ENCODE measurements around the gene COX5A. TPM values are rescaled to one million over a fixed set of nuclear protein-coding genes. Genes with fewer than 3 reads are reported as not detected.

COX5A gene
- total and polyA plus RNA-seq, 2 of the 4 experiments (the other 2 are of a cell fraction) = 39.8 to 141 TPM

DNA sequence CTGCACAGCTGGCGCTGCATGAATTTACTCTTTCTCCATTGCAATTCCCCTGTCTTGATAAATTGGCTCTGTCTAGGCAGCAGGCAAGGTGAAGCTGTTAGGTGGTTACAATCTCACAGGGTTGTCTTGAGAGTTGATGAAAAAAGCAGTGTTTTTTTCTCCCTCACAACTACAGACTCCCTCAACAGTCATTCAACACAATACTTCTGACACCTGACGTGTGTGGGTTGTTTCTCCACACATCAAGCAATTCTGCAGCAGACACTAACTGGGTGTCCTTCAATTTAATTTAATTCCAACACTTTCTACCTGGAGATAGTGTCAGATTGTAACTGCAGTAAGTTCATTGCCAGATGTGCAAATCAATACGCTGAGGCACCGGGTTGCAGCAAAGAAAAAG lies 59.6 kb downstream of the COX5A start:
- Histone ChIP-seq H3K27me3 (ENCODE audit: control insufficient read depth, insufficient read depth, low read length) (no peaks in the 10 kb centered on the region), H2BK20ac (ENCODE audit: low read depth, low read length) (no peak overlapping the region), H3K9me3 (ENCODE audit: control insufficient read depth, insufficient read depth, low read length) (no peaks in the 10 kb centered on the region; the same call in 1 of the 2 replicates), H3K79me1 (ENCODE audit: low read depth in 1 of 2, low read length in 2 of 2) (peaks cover 0 to 5% of the 10 kb centered on the region in 2 experiments; a peak in 1 of 4 replicates), H3K14ac (replicated peaks; ENCODE audit: low read depth, low read length) (no peak overlapping the region), H3K9me1 (ENCODE audit: insufficient read depth, low read length) (peaks cover 4% of the 10 kb centered on the region; the same call in 1 of the 2 replicates), H3K56ac (ENCODE audit: extremely low read depth, insufficient read depth, low read length) (no peak overlapping the region), H3K18ac (ENCODE audit: low read depth, low read length) (no peak overlapping the region), H3K27ac (ENCODE audit: insufficient read depth, low read length) (no peak overlapping the region), H3K4me2 (ENCODE audit: low read depth, low read length) (no peak overlapping the region), H3K4me1 (ENCODE audit: control insufficient read depth, insufficient read depth, low read length) (peaks cover 3% of the 10 kb centered on the region; the same call in 1 of the 2 replicates), H2AK5ac (ENCODE audit: low read depth, low read length) (no peak overlapping the region), H2BK15ac (ENCODE audit: low read depth, low read length) (no peak overlapping the region), H3K4ac (ENCODE audit: low read depth, low read length) (no peak overlapping the region), H2BK120ac (ENCODE audit: low read depth, low read length) (no peak overlapping the region), H4K8ac (ENCODE audit: low read depth in 2 of 2, low read length in 2 of 2) (no peak overlapping the region), H4K91ac (ENCODE audit: insufficient read depth, low read depth, low read length) (no peak overlapping the region), H3K4me3 (ENCODE audit: insufficient read depth, low read depth, low read length) (no peak overlapping the region), H2BK5ac (ENCODE audit: low read depth, low read length, poor library complexity, severe bottlenecking) (no peak overlapping the region), H3K23ac (ENCODE audit: low read depth, low read length) (no peak overlapping the region), H4K5ac (ENCODE audit: low read depth, low read length) (no peak overlapping the region), H3K9ac (ENCODE audit: low read depth, low read length) (no peak overlapping the region), H4K20me1 (ENCODE audit: insufficient read depth, low read length) (no peaks in the 10 kb centered on the region), H2AFZ (replicated peaks; ENCODE audit: low read length, poor library complexity) (no peak overlapping the region), H2AK9ac (replicated peaks; ENCODE audit: low read depth, low read length, poor library complexity) (no peak overlapping the region), H3K36me3 (ENCODE audit: control insufficient read depth, insufficient read depth, low read length) (no peaks in the 10 kb centered on the region)
- POLR2A ChIA-PET (ENCODE audit: unreplicated experiment) = no interaction called here
- dilution Hi-C loops (cut with HindIII; ENCODE audit: low sequenced_read_pairs, unreplicated experiment) = no loop called here
- in situ Hi-C loops (cut with MboI; ENCODE audit: low sequenced_read_pairs) = no loop called here
- DNase-seq (no peak), ATAC-seq (ENCODE audit: low read depth) (no peak)
- TF ChIP-seq MAZ (IDR thresholded peaks at IDR 0.05; ENCODE audit: borderline replicate concordance, low read depth, low read length) = no peak
- TF ChIP-seq NFE2L2 (IDR thresholded peaks at IDR 0.05; ENCODE audit: low read depth, low read length) = no peak
- no peak for TF ChIP-seq CHD1 (IDR thresholded peaks at IDR 0.05; ENCODE audit: low read depth, low read length)
- no peak for TF ChIP-seq SMC3 (IDR thresholded peaks at IDR 0.05; ENCODE audit: low read depth, low read length)
- TF ChIP-seq, protein P1, sequence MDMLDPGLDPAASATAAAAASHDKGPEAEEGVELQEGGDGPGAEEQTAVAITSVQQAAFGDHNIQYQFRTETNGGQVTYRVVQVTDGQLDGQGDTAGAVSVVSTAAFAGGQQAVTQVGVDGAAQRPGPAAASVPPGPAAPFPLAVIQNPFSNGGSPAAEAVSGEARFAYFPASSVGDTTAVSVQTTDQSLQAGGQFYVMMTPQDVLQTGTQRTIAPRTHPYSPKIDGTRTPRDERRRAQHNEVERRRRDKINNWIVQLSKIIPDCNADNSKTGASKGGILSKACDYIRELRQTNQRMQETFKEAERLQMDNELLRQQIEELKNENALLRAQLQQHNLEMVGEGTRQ (IDR thresholded peaks at IDR 0.05; ENCODE audit: low read depth, low read length) = no peak
- TF ChIP-seq MXI1 (IDR thresholded peaks at IDR 0.05; ENCODE audit: borderline replicate concordance, low read depth, low read length) = no peak
- TF ChIP-seq, protein P2, sequence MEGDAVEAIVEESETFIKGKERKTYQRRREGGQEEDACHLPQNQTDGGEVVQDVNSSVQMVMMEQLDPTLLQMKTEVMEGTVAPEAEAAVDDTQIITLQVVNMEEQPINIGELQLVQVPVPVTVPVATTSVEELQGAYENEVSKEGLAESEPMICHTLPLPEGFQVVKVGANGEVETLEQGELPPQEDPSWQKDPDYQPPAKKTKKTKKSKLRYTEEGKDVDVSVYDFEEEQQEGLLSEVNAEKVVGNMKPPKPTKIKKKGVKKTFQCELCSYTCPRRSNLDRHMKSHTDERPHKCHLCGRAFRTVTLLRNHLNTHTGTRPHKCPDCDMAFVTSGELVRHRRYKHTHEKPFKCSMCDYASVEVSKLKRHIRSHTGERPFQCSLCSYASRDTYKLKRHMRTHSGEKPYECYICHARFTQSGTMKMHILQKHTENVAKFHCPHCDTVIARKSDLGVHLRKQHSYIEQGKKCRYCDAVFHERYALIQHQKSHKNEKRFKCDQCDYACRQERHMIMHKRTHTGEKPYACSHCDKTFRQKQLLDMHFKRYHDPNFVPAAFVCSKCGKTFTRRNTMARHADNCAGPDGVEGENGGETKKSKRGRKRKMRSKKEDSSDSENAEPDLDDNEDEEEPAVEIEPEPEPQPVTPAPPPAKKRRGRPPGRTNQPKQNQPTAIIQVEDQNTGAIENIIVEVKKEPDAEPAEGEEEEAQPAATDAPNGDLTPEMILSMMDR (conservative IDR thresholded peaks at IDR 0.05; ENCODE audit: low read depth, low read length) = no peak
- TF ChIP-seq BHLHE40 (IDR thresholded peaks at IDR 0.05; ENCODE audit: low read depth, low read length) = no peak
- TF ChIP-seq RCOR1 (IDR thresholded peaks at IDR 0.05; ENCODE audit: insufficient replicate concordance, low read length) = no peak
- no peak for TF ChIP-seq CEBPB (IDR thresholded peaks at IDR 0.05; ENCODE audit: low read depth, low read length)
- TF ChIP-seq MAFK (IDR thresholded peaks at IDR 0.05; ENCODE audit: low read depth, low read length) = no peak
- TF ChIP-seq POLR2A (IDR thresholded peaks at IDR 0.05; ENCODE audit: low read depth, low read length) = no peak
- TF ChIP-seq, protein P3, sequence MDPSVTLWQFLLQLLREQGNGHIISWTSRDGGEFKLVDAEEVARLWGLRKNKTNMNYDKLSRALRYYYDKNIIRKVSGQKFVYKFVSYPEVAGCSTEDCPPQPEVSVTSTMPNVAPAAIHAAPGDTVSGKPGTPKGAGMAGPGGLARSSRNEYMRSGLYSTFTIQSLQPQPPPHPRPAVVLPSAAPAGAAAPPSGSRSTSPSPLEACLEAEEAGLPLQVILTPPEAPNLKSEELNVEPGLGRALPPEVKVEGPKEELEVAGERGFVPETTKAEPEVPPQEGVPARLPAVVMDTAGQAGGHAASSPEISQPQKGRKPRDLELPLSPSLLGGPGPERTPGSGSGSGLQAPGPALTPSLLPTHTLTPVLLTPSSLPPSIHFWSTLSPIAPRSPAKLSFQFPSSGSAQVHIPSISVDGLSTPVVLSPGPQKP (IDR thresholded peaks at IDR 0.05; ENCODE audit: borderline replicate concordance, low read depth, low read length) = no peak
- TF ChIP-seq RFX5 (IDR thresholded peaks at IDR 0.05; ENCODE audit: low read depth, low read length) = no peak
- TF ChIP-seq FOS (IDR thresholded peaks at IDR 0.05; ENCODE audit: low read depth, low read length) = no peak
- CTCF ChIA-PET = no interaction called here
- no TSS peak for BruUV-seq (replicated peaks)
- no CpG with 5 or more reads among the region's 4 CpGs for WGBS, 2 experiments (ENCODE audit: extremely low coverage in 2 of 2, insufficient read length in 1 of 2)
- intact Hi-C loops (cut with micrococcal nuclease) = no loop called here
